H1 (cell line): ENCODE data around the gene ARHGDIG. TPM values are rescaled to one million over a fixed set of nuclear protein-coding genes. Genes with fewer than 3 reads are reported as not detected.

Experiments
- polyA plus RNA-seq, 7 experiments: library from polyadenylated mRNA; depleted of rRNA in 3 of 7; stranded (reverse) in 5 of 7; unstranded in 2 of 7; fragments of >200 nt in 5 of 7; fragments of 200-250 nt in 2 of 7; gene quantifications; 1 replicate in 5 of 7; 2 replicates in 1 of 7; 4 replicates in 1 of 7; pipeline versions ENCODE4 v1.2.1 to v1.2.3, GENCODE V29; 2011 to 2013; ENCODE audit warnings: missing spikeins in 2 of 7, mixed read lengths in 2 of 7
- total RNA-seq: library from RNA; stranded (reverse); fragmentation: NEBNext Ultra II Directional; extraction: Animal tissue kit (Norgen Biotek cat#: 25700); gene quantifications from 2 replicates; pipeline ENCODE4 v1.2.1, GENCODE V29; 2021
- TF ChIP-seq, protein P1 (sequence below): fragments of 300-600 bp; sonication (generic); IDR thresholded peaks from 2 replicates; pipeline ENCODE4 v1.7.1; 2012; ENCODE audit warnings: low read length, moderate library complexity, mild to moderate bottlenecking, inconsistent platforms; ENCODE audit not compliant: insufficient replicate concordance

ARHGDIG gene
- total and polyA plus RNA-seq, 2 of the 8 experiments (the other 6 are each of a cell fraction or from before 2014, with no cell fraction given): 1.2 to 2.9 TPM

DNA sequence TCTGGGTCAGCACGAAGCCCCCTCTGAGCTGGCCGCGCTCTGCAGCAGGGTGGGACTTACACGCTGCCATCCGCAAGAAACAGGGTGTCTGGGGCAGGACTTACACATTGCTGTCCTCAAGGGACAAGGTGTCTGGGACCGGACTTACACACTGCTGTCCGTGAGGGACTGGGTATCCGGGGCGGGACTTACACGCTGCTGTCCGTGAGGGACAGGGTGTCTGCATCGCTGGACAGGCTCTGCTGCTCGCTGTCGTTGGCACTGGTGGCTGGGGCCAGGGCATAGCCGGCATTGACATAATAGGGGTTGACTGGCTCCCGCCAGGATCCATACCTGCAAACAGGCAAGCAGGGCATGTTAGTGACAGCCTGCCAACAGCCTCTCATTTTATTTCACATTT lies 34.0 kb downstream of the ARHGDIG start (continued):
- TF ChIP-seq, protein P1, sequence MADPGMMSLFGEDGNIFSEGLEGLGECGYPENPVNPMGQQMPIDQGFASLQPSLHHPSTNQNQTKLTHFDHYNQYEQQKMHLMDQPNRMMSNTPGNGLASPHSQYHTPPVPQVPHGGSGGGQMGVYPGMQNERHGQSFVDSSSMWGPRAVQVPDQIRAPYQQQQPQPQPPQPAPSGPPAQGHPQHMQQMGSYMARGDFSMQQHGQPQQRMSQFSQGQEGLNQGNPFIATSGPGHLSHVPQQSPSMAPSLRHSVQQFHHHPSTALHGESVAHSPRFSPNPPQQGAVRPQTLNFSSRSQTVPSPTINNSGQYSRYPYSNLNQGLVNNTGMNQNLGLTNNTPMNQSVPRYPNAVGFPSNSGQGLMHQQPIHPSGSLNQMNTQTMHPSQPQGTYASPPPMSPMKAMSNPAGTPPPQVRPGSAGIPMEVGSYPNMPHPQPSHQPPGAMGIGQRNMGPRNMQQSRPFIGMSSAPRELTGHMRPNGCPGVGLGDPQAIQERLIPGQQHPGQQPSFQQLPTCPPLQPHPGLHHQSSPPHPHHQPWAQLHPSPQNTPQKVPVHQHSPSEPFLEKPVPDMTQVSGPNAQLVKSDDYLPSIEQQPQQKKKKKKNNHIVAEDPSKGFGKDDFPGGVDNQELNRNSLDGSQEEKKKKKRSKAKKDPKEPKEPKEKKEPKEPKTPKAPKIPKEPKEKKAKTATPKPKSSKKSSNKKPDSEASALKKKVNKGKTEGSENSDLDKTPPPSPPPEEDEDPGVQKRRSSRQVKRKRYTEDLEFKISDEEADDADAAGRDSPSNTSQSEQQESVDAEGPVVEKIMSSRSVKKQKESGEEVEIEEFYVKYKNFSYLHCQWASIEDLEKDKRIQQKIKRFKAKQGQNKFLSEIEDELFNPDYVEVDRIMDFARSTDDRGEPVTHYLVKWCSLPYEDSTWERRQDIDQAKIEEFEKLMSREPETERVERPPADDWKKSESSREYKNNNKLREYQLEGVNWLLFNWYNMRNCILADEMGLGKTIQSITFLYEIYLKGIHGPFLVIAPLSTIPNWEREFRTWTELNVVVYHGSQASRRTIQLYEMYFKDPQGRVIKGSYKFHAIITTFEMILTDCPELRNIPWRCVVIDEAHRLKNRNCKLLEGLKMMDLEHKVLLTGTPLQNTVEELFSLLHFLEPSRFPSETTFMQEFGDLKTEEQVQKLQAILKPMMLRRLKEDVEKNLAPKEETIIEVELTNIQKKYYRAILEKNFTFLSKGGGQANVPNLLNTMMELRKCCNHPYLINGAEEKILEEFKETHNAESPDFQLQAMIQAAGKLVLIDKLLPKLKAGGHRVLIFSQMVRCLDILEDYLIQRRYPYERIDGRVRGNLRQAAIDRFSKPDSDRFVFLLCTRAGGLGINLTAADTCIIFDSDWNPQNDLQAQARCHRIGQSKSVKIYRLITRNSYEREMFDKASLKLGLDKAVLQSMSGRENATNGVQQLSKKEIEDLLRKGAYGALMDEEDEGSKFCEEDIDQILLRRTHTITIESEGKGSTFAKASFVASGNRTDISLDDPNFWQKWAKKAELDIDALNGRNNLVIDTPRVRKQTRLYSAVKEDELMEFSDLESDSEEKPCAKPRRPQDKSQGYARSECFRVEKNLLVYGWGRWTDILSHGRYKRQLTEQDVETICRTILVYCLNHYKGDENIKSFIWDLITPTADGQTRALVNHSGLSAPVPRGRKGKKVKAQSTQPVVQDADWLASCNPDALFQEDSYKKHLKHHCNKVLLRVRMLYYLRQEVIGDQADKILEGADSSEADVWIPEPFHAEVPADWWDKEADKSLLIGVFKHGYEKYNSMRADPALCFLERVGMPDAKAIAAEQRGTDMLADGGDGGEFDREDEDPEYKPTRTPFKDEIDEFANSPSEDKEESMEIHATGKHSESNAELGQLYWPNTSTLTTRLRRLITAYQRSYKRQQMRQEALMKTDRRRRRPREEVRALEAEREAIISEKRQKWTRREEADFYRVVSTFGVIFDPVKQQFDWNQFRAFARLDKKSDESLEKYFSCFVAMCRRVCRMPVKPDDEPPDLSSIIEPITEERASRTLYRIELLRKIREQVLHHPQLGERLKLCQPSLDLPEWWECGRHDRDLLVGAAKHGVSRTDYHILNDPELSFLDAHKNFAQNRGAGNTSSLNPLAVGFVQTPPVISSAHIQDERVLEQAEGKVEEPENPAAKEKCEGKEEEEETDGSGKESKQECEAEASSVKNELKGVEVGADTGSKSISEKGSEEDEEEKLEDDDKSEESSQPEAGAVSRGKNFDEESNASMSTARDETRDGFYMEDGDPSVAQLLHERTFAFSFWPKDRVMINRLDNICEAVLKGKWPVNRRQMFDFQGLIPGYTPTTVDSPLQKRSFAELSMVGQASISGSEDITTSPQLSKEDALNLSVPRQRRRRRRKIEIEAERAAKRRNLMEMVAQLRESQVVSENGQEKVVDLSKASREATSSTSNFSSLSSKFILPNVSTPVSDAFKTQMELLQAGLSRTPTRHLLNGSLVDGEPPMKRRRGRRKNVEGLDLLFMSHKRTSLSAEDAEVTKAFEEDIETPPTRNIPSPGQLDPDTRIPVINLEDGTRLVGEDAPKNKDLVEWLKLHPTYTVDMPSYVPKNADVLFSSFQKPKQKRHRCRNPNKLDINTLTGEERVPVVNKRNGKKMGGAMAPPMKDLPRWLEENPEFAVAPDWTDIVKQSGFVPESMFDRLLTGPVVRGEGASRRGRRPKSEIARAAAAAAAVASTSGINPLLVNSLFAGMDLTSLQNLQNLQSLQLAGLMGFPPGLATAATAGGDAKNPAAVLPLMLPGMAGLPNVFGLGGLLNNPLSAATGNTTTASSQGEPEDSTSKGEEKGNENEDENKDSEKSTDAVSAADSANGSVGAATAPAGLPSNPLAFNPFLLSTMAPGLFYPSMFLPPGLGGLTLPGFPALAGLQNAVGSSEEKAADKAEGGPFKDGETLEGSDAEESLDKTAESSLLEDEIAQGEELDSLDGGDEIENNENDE: no peak
